Caco-2 (cell line): ENCODE data around the gene OTOGL. TPM values are rescaled to one million over a fixed set of nuclear protein-coding genes. Genes with fewer than 3 reads are reported as not detected.

Experiments used
- BruUV-seq: library from RNA; stranded (reverse); fragments of 400-500 nt; replicated peaks from 2 replicates; lab custom pipeline; 2021; lab: Mats Ljungman, UMichigan
- CTCF ChIA-PET: fragments of 300-600 bp; sonication (Branson Sonifier 250); formaldehyde crosslinking; loops from one replicate; lab custom pipeline; 2022; ENCODE audit warnings: antibody characterized with exemption; lab: Charles Lee
- POLR2A ChIA-PET: fragments of 300-600 bp; sonication (Branson Sonifier 250); formaldehyde crosslinking; loops from one replicate; lab custom pipeline; 2022; ENCODE audit warnings: antibody characterized with exemption; lab: Charles Lee
- DNase-seq, 2 experiments: peaks; one replicate each; pipeline versions ENCODE4 v3.0.0 to v3.0.0-alpha.2; 2020 to 2022
- H3K27me3 ChIP-seq: replicated peaks from 2 replicates; pipeline ENCODE4 v1.6.0; 2011; ENCODE audit warnings: low read length; ENCODE audit not compliant: control insufficient read depth, insufficient read depth
- H3K36me3 ChIP-seq: 2 replicates; pipeline ENCODE4 v1.5.1; 2011; ENCODE audit warnings: low read length; ENCODE audit not compliant: control insufficient read depth, insufficient read depth
- H3K4me1 ChIP-seq: fragments of 250-450 bp; sonication (Bioruptor Pico); 2 replicates; pipeline ENCODE4 v1.5.1; 2020; ENCODE audit warnings: mild to moderate bottlenecking
- H3K4me3 ChIP-seq: 2 replicates; pipeline ENCODE4 v1.5.1; 2011; ENCODE audit warnings: low read depth, mild to moderate bottlenecking, control low read depth, low read length
- H3K9me3 ChIP-seq: fragments of 250-450 bp; sonication (Bioruptor Pico); 2 replicates; pipeline ENCODE4 v1.5.1; 2020; ENCODE audit warnings: mild to moderate bottlenecking, moderate library complexity
- H3K27ac Mint-ChIP-seq: one replicate; pipeline ENCODE4 v1.8.0; 2022; ENCODE audit warnings: mixed read lengths; ENCODE audit not compliant: unreplicated experiment
- H3K27me3 Mint-ChIP-seq: one replicate; pipeline ENCODE4 v1.8.0; 2022; ENCODE audit warnings: mixed read lengths; ENCODE audit not compliant: insufficient read depth, unreplicated experiment
- H3K36me3 Mint-ChIP-seq: one replicate; pipeline ENCODE4 v1.8.0; 2022; ENCODE audit warnings: mild to moderate bottlenecking, mixed read lengths; ENCODE audit not compliant: insufficient read depth, unreplicated experiment
- H3K4me1 Mint-ChIP-seq: one replicate; pipeline ENCODE4 v1.8.0; 2022; ENCODE audit warnings: low read depth, mixed read lengths; ENCODE audit not compliant: unreplicated experiment
- H3K4me3 Mint-ChIP-seq: one replicate; pipeline ENCODE4 v1.8.0; 2022; ENCODE audit warnings: mild to moderate bottlenecking, moderate library complexity, mixed read lengths; ENCODE audit not compliant: unreplicated experiment
- H3K9me3 Mint-ChIP-seq: one replicate; pipeline ENCODE4 v1.8.0; 2022; ENCODE audit warnings: mixed read lengths; ENCODE audit not compliant: unreplicated experiment
- CTCF ChIP-seq, 2 experiments: fragments of 200-600 bp in 1 of 2; IDR thresholded peaks; 1 replicate in 1 of 2; 2 replicates in 1 of 2; pipeline versions ENCODE4 v1.5.1 to v1.8.0; 2011 to 2022; ENCODE audit warnings: antibody characterized with exemption in 1 of 2, control low read depth in 1 of 2, inconsistent platforms in 1 of 2, low read depth in 1 of 2, low read length in 1 of 2, mild to moderate bottlenecking in 1 of 2, moderate library complexity in 1 of 2; ENCODE audit not compliant: insufficient read depth in 1 of 2, severe bottlenecking in 1 of 2, unreplicated experiment in 1 of 2
- intact Hi-C: fragments of 100-400 bp; cut with micrococcal nuclease; formaldehyde crosslinking; loops from one replicate; pipeline ENCODE4 v1.10.0; 2022; ENCODE audit not compliant: unreplicated experiment
- total RNA-seq: library from RNA; stranded (reverse); gene quantifications from 2 replicates; pipeline ENCODE4 v1.2.3, GENCODE V29; 2022

OTOGL gene
- total RNA-seq, 1 experiment from 2014 or later: 0.39 TPM

- Mint-ChIP-seq H3K4me3 (no peak overlapping the region), H3K36me3 (no peaks in the 10 kb centered on the region), H3K9me3 (no peaks in the 10 kb centered on the region), H3K27me3 (peaks cover 3% of the 10 kb centered on the region), H3K27ac (no peak overlapping the region), H3K4me1 (peaks cover 6% of the 10 kb centered on the region)
- BruUV-seq: no TSS peak
- ChIA-PET POLR2A (no interaction called here), CTCF (interaction anchor here (0.9 to 2.9 kb wide), 2 partner anchors 67 to 70 kb away, joined by 5 to 25 read pairs; no protein-coding TSS in a partner anchor)
- Histone ChIP-seq H3K4me3 (no peak overlapping the region), H3K27me3 (no peaks in the 10 kb centered on the region), H3K9me3 (no peaks in the 10 kb centered on the region), H3K36me3 (no peaks in the 10 kb centered on the region), H3K4me1 (no peaks in the 10 kb centered on the region)
- intact Hi-C loops: loop anchor here (1.0 to 10.0 kb wide), 3 partner anchors 69 to 567 kb away; no protein-coding TSS in a partner anchor
- DNase-seq: no peak
- TF ChIP-seq CTCF (IDR thresholded peaks at IDR 0.05; ENCODE audit: insufficient read depth in 1 of 2, low read depth in 1 of 2, low read length in 1 of 2, severe bottlenecking in 1 of 2, unreplicated experiment in 1 of 2): no peak
These were observed 100.6 kb downstream of the OTOGL start for GRCh38 chr12:80199931-80200330.

- POLR2A ChIA-PET: no interaction called here
These were observed 101.1 kb downstream of the OTOGL start for GRCh38 chr12:80200414-80200813.

GRCh38 chr12:80201908-80202307 lies 102.6 kb downstream of the OTOGL start:
- POLR2A ChIA-PET: no interaction called here
- Histone ChIP-seq H3K9me3 (no peaks in the 10 kb centered on the region), H3K36me3 (no peaks in the 10 kb centered on the region), H3K4me3 (no peak overlapping the region), H3K4me1 (no peaks in the 10 kb centered on the region), H3K27me3 (no peaks in the 10 kb centered on the region)
- Mint-ChIP-seq H3K27ac (no peak overlapping the region), H3K9me3 (no peaks in the 10 kb centered on the region), H3K4me1 (peaks cover 6% of the 10 kb centered on the region), H3K4me3 (no peak overlapping the region), H3K27me3 (peaks cover 3% of the 10 kb centered on the region), H3K36me3 (no peaks in the 10 kb centered on the region)
- DNase-seq: no peak
- BruUV-seq: no TSS peak
- intact Hi-C loops: no loop called here
- no peak for TF ChIP-seq CTCF (IDR thresholded peaks at IDR 0.05; ENCODE audit: insufficient read depth in 1 of 2, low read depth in 1 of 2, low read length in 1 of 2, severe bottlenecking in 1 of 2, unreplicated experiment in 1 of 2)
- CTCF ChIA-PET: no interaction called here

More at GRCh38 chr12:80200414-80200813, 101.1 kb downstream of the OTOGL start:
- Histone ChIP-seq H3K27me3 (no peaks in the 10 kb centered on the region), H3K9me3 (no peaks in the 10 kb centered on the region), H3K4me3 (no peak overlapping the region), H3K36me3 (no peaks in the 10 kb centered on the region), H3K4me1 (no peaks in the 10 kb centered on the region)
- Mint-ChIP-seq H3K36me3 (no peaks in the 10 kb centered on the region), H3K9me3 (no peaks in the 10 kb centered on the region), H3K4me1 (peaks cover 6% of the 10 kb centered on the region), H3K27ac (no peak overlapping the region), H3K27me3 (peaks cover 3% of the 10 kb centered on the region), H3K4me3 (no peak overlapping the region)
- TF ChIP-seq CTCF (IDR thresholded peaks at IDR 0.05; ENCODE audit: insufficient read depth in 1 of 2, low read depth in 1 of 2, low read length in 1 of 2, severe bottlenecking in 1 of 2, unreplicated experiment in 1 of 2): no peak
- intact Hi-C loops: loop anchor here (1.0 kb wide), 1 partner anchor 69 kb away; no protein-coding TSS in a partner anchor
- no peak for DNase-seq
- no TSS peak for BruUV-seq
- CTCF ChIA-PET: interaction anchor here (0.9 to 2.9 kb wide), 2 partner anchors 66 to 69 kb away, joined by 5 to 25 read pairs; no protein-coding TSS in a partner anchor
